Measurements from ENCODE around the gene ABTB2. TPM values are rescaled to one million over a fixed set of nuclear protein-coding genes. Genes with fewer than 3 reads are reported as not detected.

ABTB2 gene
- polyA plus RNA-seq, 1 donor from 2014 or later: 0.68 TPM

GRCh38 chr11:34358258-34358727 lies 483 bp upstream of the ABTB2 start:
- Histone ChIP-seq H3K9me3 (ENCODE audit: low read length) (no peaks in the 10 kb centered on the region), H3K4me2 (ENCODE audit: low read length) (peak overlapping the region; percentile 73), H3F3A (ENCODE audit: insufficient read depth, low read length, poor library complexity, severe bottlenecking) (no peaks in the 10 kb centered on the region), H3K79me2 (replicated peaks; ENCODE audit: insufficient read depth, low read length) (no peaks in the 10 kb centered on the region), H2AFZ (ENCODE audit: low read depth, low read length) (no peak overlapping the region), H3K27ac (ENCODE audit: low read length) (peak overlapping the region; percentile 42), H3K9me2 (ENCODE audit: insufficient read depth, low read length) (no peaks in the 10 kb centered on the region), H3K9ac (ENCODE audit: low read length) (peak overlapping the region; percentile 52), H3K27me3 (ENCODE audit: insufficient read depth, low read depth, low read length) (peaks cover 21% of the 10 kb centered on the region), H3K36me3 (ENCODE audit: insufficient read depth, low read length) (no peaks in the 10 kb centered on the region), H4K20me1 (ENCODE audit: insufficient read depth) (no peaks in the 10 kb centered on the region), H3K4me3 (ENCODE audit: low read length) (peak overlapping the region; percentile 75)
- TF ChIP-seq RAD21 (conservative IDR thresholded peaks at IDR 0.05) (no peak), EZH2 (IDR thresholded peaks at IDR 0.05; ENCODE audit: borderline replicate concordance, insufficient read depth, low read length, poor library complexity, severe bottlenecking) (no peak), TAF1 (IDR thresholded peaks at IDR 0.05; ENCODE audit: low read depth) (no peak), SMC3 (conservative IDR thresholded peaks at IDR 0.05; ENCODE audit: poor library complexity) (no peak), CTCF (IDR thresholded peaks at IDR 0.05; ENCODE audit: poor library complexity, severe bottlenecking) (no peak), POLR2AphosphoS5 (IDR thresholded peaks at IDR 0.05) (no peak), REST (IDR thresholded peaks at IDR 0.05; ENCODE audit: borderline replicate concordance) (no peak), EP300 (conservative IDR thresholded peaks at IDR 0.05; ENCODE audit: poor library complexity, severe bottlenecking) (no peak), MXI1 (conservative IDR thresholded peaks at IDR 0.05; ENCODE audit: poor library complexity, severe bottlenecking) (no peak)

GRCh38 chr11:34356913-34357700 lies 703 bp downstream of the ABTB2 start:
- peak overlapping the region; percentile 75 for H3K4me3 ChIP-seq (ENCODE audit: low read length)
- peaks cover 21% of the 10 kb centered on the region for H3K27me3 ChIP-seq (ENCODE audit: insufficient read depth, low read depth, low read length)
- no peaks in the 10 kb centered on the region for H3F3A ChIP-seq (ENCODE audit: insufficient read depth, low read length, poor library complexity, severe bottlenecking)
- H3K36me3 ChIP-seq (ENCODE audit: insufficient read depth, low read length): no peaks in the 10 kb centered on the region
- H2AFZ ChIP-seq (ENCODE audit: low read depth, low read length): no peak overlapping the region
- H3K4me2 ChIP-seq (ENCODE audit: low read length): peak overlapping the region; percentile 81
- no peaks in the 10 kb centered on the region for H4K20me1 ChIP-seq (ENCODE audit: insufficient read depth)
- H3K79me2 ChIP-seq (replicated peaks; ENCODE audit: insufficient read depth, low read length): no peaks in the 10 kb centered on the region
- H3K27ac ChIP-seq (ENCODE audit: low read length): no peak overlapping the region
- TF ChIP-seq POLR2AphosphoS5 (IDR thresholded peaks at IDR 0.05) (peak; percentile 23), SMC3 (conservative IDR thresholded peaks at IDR 0.05; ENCODE audit: poor library complexity) (no peak), EP300 (conservative IDR thresholded peaks at IDR 0.05; ENCODE audit: poor library complexity, severe bottlenecking) (no peak), EZH2 (IDR thresholded peaks at IDR 0.05; ENCODE audit: borderline replicate concordance, insufficient read depth, low read length, poor library complexity, severe bottlenecking) (no peak), CTCF (IDR thresholded peaks at IDR 0.05; ENCODE audit: poor library complexity, severe bottlenecking) (no peak), MXI1 (conservative IDR thresholded peaks at IDR 0.05; ENCODE audit: poor library complexity, severe bottlenecking) (peak; percentile 31), TAF1 (IDR thresholded peaks at IDR 0.05; ENCODE audit: low read depth) (no peak), RAD21 (conservative IDR thresholded peaks at IDR 0.05) (no peak)
- peak overlapping the region; percentile 42 for H3K9ac ChIP-seq (ENCODE audit: low read length)
- no peaks in the 10 kb centered on the region for H3K9me3 ChIP-seq (ENCODE audit: low read length)
- no peaks in the 10 kb centered on the region for H3K9me2 ChIP-seq (ENCODE audit: insufficient read depth, low read length)

All from neural cell (in vitro differentiated cells).